OCI-LY3 (cell line): Measurements from ENCODE around the gene RIPPLY3.

Experiments
- H2AFZ ChIP-seq: fragments of 200-600, 300-600 bp; shearing (Covaris generic); 2 replicates; pipeline ENCODE4 v1.6.0; 2014; ENCODE audit warnings: antibody characterized with exemption, low read depth, low read length
- H3K27ac ChIP-seq: fragments of 200-600, 300-600 bp; sonication (generic); 2 replicates; pipeline ENCODE4 v1.5.1; 2014; ENCODE audit warnings: mild to moderate bottlenecking, low read length, moderate library complexity, mixed read lengths
- H3K27me3 ChIP-seq: fragments of 200-600, 300-600 bp; sonication (generic); 2 replicates; pipeline ENCODE4 v1.6.1; 2014; ENCODE audit warnings: low read depth, low read length, mixed read lengths
- H3K36me3 ChIP-seq: fragments of 200-600, 300-600 bp; sonication (generic); replicated peaks from 2 replicates; pipeline ENCODE3; 2014; ENCODE audit warnings: low read depth, low read length, mixed read lengths
- H3K4me1 ChIP-seq: fragments of 300-600, 200-600 bp; sonication (generic); 2 replicates; pipeline ENCODE4 v1.6.1; 2014; ENCODE audit warnings: low read length, mixed read lengths
- H3K4me2 ChIP-seq: fragments of 200-600, 300-600 bp; sonication (generic); 2 replicates; pipeline ENCODE4 v1.6.1; 2014; ENCODE audit warnings: low read length, mixed read lengths
- H3K4me3 ChIP-seq: fragments of 300-600, 200-600 bp; sonication (generic); 2 replicates; pipeline ENCODE4 v1.5.1; 2014; ENCODE audit warnings: antibody characterized with exemption, mild to moderate bottlenecking, low read length, moderate library complexity
- H3K79me2 ChIP-seq: fragments of 300-600, 200-600 bp; shearing (Covaris generic); 2 replicates; pipeline ENCODE4 v1.6.1; 2014; ENCODE audit warnings: mild to moderate bottlenecking, low read length, mixed read lengths
- H3K9ac ChIP-seq: fragments of 300-600, 200-600 bp; shearing (Covaris generic); 2 replicates; pipeline ENCODE4 v1.6.0; 2014; ENCODE audit warnings: mild to moderate bottlenecking, low read length, moderate library complexity
- H3K9me3 ChIP-seq: fragments of 200-600, 300-600 bp; shearing (Covaris generic); 2 replicates; pipeline ENCODE4 v1.6.1; 2014; ENCODE audit warnings: low read length, mixed read lengths; ENCODE audit not compliant: insufficient read depth
- H4K20me1 ChIP-seq: fragments of 200-600, 300-600 bp; sonication (generic); 2 replicates; pipeline ENCODE4 v1.6.1; 2016; ENCODE audit warnings: low read length, mixed read lengths; ENCODE audit not compliant: insufficient read depth
- CTCF ChIP-seq: fragments of 200-600, 300-600 bp; sonication (generic); IDR thresholded peaks from 2 replicates; pipeline ENCODE4 v1.5.1; 2014; ENCODE audit warnings: antibody characterized with exemption, low read length, low read depth
- EZH2phosphoT487 ChIP-seq: fragments of 200-600 bp; shearing (Covaris generic); IDR thresholded peaks from 2 replicates; pipeline ENCODE4 v1.6.1; 2018; ENCODE audit warnings: antibody characterized with exemption, mixed run types, low read depth

RIPPLY3 gene

GRCh38 chr21:36962098-36962780 is 44.3 kb upstream of the RIPPLY3 start:
- no peaks in the 10 kb centered on the region for H3K36me3 ChIP-seq
- TF ChIP-seq EZH2phosphoT487 (no peak), CTCF (no peak)
- H3K4me3 ChIP-seq = no peak overlapping the region
- no peak overlapping the region for H3K27ac ChIP-seq
- H2AFZ ChIP-seq = no peak overlapping the region
- H3K9ac ChIP-seq = no peak overlapping the region
- H3K9me3 ChIP-seq = no peaks in the 10 kb centered on the region
- no peaks in the 10 kb centered on the region for H4K20me1 ChIP-seq
- no peaks in the 10 kb centered on the region for H3K27me3 ChIP-seq
- H3K4me1 ChIP-seq = peaks cover 12% of the 10 kb centered on the region
- no peak overlapping the region for H3K4me2 ChIP-seq
- H3K79me2 ChIP-seq = no peaks in the 10 kb centered on the region

- Histone ChIP-seq H3K4me3 (no peak overlapping the region), H3K4me1 (peaks cover 12% of the 10 kb centered on the region), H3K9me3 (no peaks in the 10 kb centered on the region), H3K79me2 (no peaks in the 10 kb centered on the region), H3K9ac (no peak overlapping the region), H3K27ac (no peak overlapping the region), H2AFZ (no peak overlapping the region), H4K20me1 (no peaks in the 10 kb centered on the region), H3K36me3 (no peaks in the 10 kb centered on the region), H3K27me3 (no peaks in the 10 kb centered on the region), H3K4me2 (peak overlapping the region; percentile 89; the same call in 1 of the 2 replicates)
- no peak for TF ChIP-seq EZH2phosphoT487
- no peak for TF ChIP-seq CTCF
Observed at GRCh38 chr21:36964398-36964797, 42.1 kb upstream of the RIPPLY3 start.

GRCh38 chr21:36964827-36965719 is 41.4 kb upstream of the RIPPLY3 start:
- Histone ChIP-seq H3K4me1 (peaks cover 12% of the 10 kb centered on the region), H3K9me3 (no peaks in the 10 kb centered on the region), H3K27me3 (no peaks in the 10 kb centered on the region), H4K20me1 (no peaks in the 10 kb centered on the region), H3K9ac (peak overlapping the region; percentile 93), H3K36me3 (no peaks in the 10 kb centered on the region), H3K79me2 (no peaks in the 10 kb centered on the region), H3K27ac (no peak overlapping the region), H3K4me2 (peak overlapping the region; percentile 89), H2AFZ (no peak overlapping the region), H3K4me3 (peak overlapping the region; percentile 96)
- TF ChIP-seq EZH2phosphoT487 (no peak), CTCF (no peak)

GRCh38 chr21:36965720-36966065 is 40.8 kb upstream of the RIPPLY3 start:
- H3K9me3 ChIP-seq = no peaks in the 10 kb centered on the region
- TF ChIP-seq EZH2phosphoT487 (no peak), CTCF (no peak)
- peak overlapping the region; percentile 89 for H3K4me2 ChIP-seq

More at GRCh38 chr21:36965720-36966065, 40.8 kb upstream of the RIPPLY3 start:
- H4K20me1 ChIP-seq = no peaks in the 10 kb centered on the region
- no peaks in the 10 kb centered on the region for H3K27me3 ChIP-seq
- peak overlapping the region; percentile 96 for H3K4me3 ChIP-seq
- peak overlapping the region; percentile 37; the same call in 1 of the 2 replicates for H3K27ac ChIP-seq
- H3K79me2 ChIP-seq = no peaks in the 10 kb centered on the region
- H3K4me1 ChIP-seq = peaks cover 12% of the 10 kb centered on the region
- H3K36me3 ChIP-seq = no peaks in the 10 kb centered on the region
- H2AFZ ChIP-seq = peak overlapping the region; percentile 58; the same call in 1 of the 2 replicates
- peak overlapping the region; percentile 93 for H3K9ac ChIP-seq
